Epidermal melanocyte (primary cell): ENCODE data around the gene SLC26A8.

Experiments
- DNase-seq: peaks from one replicate; pipeline ENCODE4 v3.0.0; 2011; ENCODE audit warnings: low spot score; ENCODE audit not compliant: insufficient read length

Gene SLC26A8, protein sequence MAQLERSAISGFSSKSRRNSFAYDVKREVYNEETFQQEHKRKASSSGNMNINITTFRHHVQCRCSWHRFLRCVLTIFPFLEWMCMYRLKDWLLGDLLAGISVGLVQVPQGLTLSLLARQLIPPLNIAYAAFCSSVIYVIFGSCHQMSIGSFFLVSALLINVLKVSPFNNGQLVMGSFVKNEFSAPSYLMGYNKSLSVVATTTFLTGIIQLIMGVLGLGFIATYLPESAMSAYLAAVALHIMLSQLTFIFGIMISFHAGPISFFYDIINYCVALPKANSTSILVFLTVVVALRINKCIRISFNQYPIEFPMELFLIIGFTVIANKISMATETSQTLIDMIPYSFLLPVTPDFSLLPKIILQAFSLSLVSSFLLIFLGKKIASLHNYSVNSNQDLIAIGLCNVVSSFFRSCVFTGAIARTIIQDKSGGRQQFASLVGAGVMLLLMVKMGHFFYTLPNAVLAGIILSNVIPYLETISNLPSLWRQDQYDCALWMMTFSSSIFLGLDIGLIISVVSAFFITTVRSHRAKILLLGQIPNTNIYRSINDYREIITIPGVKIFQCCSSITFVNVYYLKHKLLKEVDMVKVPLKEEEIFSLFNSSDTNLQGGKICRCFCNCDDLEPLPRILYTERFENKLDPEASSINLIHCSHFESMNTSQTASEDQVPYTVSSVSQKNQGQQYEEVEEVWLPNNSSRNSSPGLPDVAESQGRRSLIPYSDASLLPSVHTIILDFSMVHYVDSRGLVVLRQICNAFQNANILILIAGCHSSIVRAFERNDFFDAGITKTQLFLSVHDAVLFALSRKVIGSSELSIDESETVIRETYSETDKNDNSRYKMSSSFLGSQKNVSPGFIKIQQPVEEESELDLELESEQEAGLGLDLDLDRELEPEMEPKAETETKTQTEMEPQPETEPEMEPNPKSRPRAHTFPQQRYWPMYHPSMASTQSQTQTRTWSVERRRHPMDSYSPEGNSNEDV

GRCh38 chr6:36023996-36024795, at the start of gene SLC26A8:
TSS of gene SLC26A8 (minus strand) at chr6:36024641. CDS start at chr6:36019707, 4,934 bp downstream.
- no peak for DNase-seq

GRCh38 chr6:36073587-36073986, 49.1 kb upstream of the SLC26A8 start:
- DNase-seq, result no peak

DNA sequence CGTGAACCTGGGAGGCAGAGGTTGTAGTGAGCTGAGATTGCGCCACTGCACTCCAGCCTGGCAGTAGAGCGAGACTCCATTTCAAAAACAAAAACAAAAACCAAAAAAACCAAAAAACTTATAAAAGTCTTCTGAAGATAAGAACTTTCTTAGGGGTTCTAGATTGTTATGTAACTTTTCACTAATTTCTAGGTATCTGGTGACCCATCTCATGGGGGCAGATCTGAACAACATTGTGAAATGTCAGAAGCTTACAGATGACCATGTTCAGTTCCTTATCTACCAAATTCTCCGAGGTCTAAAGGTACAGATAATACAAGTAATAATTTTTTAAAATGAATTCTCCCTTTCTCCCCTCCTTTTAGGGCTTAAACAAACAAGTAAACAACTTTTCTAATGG, 48.2 kb upstream of the SLC26A8 start:
- DNase-seq, result no peak

DNA sequence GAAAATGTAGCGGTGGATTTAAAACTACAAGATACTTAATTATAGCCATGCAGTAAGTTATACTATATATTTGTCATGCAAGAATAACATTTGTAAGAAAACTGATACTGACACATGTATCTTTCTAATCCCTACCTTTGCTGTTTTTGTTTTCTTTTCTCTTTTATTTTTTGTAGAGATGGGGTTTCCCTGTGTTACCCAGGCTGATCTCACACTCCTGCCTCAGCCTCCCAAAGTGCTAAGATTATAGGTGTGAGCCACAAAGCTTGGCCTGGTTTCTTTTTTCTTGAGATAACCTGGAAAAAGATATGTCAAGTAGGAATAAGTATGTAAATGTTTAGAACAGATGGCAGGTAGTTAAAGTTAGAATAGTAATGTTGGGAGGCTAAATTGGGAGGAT, 47.3 kb upstream of the SLC26A8 start:
- DNase-seq, result no peak

- no peak for DNase-seq
Observed at GRCh38 chr6:36071281-36071680, 46.8 kb upstream of the SLC26A8 start.

- DNase-seq, result no peak
Observed at GRCh38 chr6:36070252-36070651, 45.8 kb upstream of the SLC26A8 start.

DNA sequence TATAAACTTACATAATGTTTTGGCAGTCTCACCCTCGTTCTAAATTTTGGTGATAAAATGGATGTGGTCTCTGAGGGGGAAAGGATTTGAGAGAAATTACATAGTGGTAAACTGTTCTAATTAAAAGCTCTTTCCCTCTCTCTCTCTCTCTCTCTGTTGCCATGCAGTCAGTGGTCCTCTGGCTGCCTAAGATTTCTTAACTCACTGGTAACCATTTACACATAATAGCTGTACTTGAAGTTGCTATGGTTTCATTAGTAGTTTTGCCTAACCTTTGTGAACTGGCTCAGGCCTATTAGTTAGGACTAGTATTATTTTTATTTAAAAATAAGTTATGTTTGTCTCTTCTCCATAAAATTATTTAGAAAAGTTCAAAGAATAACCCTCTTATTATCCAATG, 45.1 kb upstream of the SLC26A8 start:
- DNase-seq, result no peak

DNA sequence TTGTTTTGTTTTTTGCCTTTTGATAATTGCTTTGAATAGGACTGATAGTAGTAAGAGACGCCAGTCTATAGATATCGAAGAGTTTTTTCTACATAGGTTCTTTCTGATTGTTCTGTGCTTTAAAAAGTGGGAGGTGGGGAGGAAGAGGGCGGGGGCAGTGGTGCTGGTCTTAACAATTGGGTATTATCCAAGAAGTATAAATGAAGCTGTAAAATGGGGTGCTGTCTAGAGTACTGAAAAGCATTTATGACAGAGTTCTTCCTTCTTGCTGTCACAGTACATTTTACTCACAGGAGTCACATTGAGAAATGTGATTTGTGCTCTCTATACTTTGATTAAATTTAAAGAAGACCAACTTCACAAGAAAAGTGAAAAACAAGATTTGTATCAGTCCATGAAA, 44.1 kb upstream of the SLC26A8 start:
- DNase-seq, result no peak

GRCh38 chr6:36068012-36068392, 43.6 kb upstream of the SLC26A8 start:
- no peak for DNase-seq

- DNase-seq, result no peak
Observed at GRCh38 chr6:36067374-36068011, 43.1 kb upstream of the SLC26A8 start.

DNA sequence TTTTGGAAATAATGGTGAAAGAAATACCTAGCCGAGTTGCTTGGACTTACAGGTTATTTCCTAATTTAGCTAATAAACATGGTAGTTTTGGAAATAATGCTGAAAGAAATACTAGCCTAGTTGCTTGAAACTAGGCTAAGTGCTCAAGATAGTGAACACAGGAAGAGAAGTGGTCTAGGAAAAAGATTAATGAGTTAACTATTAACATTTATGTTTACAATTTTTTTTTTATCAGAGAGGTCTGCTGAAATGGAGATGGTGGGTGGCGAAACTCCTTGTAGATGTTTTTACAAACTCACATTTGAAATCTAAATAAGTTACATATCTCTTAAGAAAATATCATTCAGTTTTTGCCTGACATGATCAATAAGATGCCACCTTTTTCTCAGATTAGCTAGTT, 42.4 kb upstream of the SLC26A8 start:
- DNase-seq, result no peak

GRCh38 chr6:36065916-36066315, 41.5 kb upstream of the SLC26A8 start:
- DNase-seq, result no peak

- DNase-seq, result no peak
Observed at GRCh38 chr6:36064770-36065396, 40.4 kb upstream of the SLC26A8 start.

GRCh38 chr6:36063318-36064060, 39.0 kb upstream of the SLC26A8 start:
- no peak for DNase-seq

DNA sequence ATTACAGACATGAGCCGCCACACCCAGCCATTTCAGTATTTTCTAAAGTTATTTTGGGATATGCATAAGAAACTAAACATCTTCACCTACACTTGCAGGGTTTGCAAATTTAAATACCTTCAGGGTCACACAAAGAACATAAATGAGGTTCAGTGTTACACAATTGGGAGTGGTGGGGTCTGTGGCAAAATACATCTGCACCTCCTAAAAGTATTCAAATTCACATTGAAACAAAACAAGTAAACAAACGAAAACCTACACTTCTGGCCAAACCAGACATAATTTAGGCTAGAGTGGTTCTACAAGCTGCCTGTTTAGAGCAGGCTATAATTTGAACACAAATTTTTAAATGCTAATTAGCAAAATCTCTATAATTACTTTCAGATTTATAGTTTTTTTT, 37.8 kb upstream of the SLC26A8 start:
- DNase-seq, result no peak

DNA sequence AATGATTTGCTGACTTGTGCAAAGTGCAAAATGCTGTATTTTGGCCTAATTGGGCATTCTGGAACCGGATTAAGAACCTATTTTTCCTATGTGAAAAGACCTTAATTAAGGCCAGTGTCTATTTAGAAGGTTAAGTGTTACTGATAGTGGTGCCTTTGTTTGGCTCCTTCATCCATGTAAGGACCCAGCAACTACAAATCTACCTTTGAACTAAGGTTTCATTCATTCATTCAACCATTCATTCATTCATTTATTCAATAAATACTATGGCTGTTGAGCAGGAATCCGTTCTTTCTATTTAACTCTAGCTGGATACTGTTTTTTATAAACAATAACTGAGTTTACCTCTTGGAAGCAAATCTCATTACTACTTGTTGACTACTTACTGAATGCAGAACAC, 36.8 kb upstream of the SLC26A8 start:
- DNase-seq, result no peak

- DNase-seq, result no peak
Observed at GRCh38 chr6:36056178-36056577, 31.7 kb upstream of the SLC26A8 start.

DNA sequence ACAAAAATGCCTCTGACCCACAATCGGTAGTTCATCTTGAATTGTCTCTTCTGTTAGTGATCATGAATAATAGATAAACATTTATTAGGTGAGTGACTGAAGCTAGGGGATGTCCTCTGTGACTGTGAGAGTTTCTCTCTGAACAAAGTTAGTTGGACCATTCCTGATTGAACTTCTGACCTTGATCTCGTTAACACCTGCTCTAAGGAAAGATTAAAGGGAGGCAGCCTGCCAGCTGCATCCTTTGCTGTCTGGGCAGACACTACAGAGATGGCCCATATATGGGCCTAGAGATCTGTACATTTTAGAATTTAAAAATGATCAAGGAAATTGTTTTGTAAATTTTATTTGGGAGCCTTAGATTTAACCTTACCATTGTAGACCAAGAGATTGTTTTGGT, 30.5 kb upstream of the SLC26A8 start:
- no peak for DNase-seq

DNA sequence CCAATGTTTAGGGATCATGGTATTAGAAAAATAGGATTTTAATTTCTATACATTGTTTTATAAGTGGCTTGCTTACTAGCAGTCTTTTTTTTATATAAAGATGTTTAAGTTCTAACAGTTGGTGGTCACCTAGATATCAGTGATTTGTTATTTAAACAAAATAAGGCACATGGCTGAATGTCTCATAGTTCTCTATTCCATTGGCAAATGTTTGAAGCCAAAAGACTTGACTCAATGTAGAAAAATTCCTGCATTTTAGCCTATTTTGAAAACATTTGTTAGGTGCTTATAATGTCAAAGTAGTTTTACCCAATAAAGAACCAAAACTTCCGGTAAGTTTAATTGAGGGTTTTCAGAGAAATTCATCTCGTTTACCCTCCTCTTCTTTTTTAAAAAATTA, 30.0 kb upstream of the SLC26A8 start:
- DNase-seq, result no peak

GRCh38 chr6:36053878-36054277, 29.4 kb upstream of the SLC26A8 start:
- DNase-seq, result no peak
